Naive B cell (primary cell): ENCODE results near the gene STAT1. TPM values are rescaled to one million over a fixed set of nuclear protein-coding genes. Genes with fewer than 3 reads are reported as not detected.

Experiments used
- ATAC-seq, 2 donors: fragments of 150-1000 bp; cut with Tn5 transposase; 2 replicates each; pipeline ENCODE4 v1.10.0; 2021; ENCODE audit warnings: low read depth in 2 of 2, mild to moderate bottlenecking in 2 of 2, moderate library complexity in 2 of 2
- DNase-seq: peaks from one replicate; pipeline ENCODE4 v3.0.0; 2022
- H3K27ac Mint-ChIP-seq, 6 donors: one replicate each; pipeline ENCODE4 v1.8.0; 2020 to 2022; ENCODE audit warnings: mild to moderate bottlenecking in 6 of 6, mixed read lengths in 6 of 6, moderate library complexity in 5 of 6, inconsistent platforms in 2 of 6
- H3K27me3 Mint-ChIP-seq, 3 donors: one replicate each; pipeline ENCODE4 v1.8.0; 2021 to 2022; ENCODE audit warnings: mixed read lengths in 3 of 3, mild to moderate bottlenecking in 1 of 3
- H3K36me3 Mint-ChIP-seq, 2 donors: one replicate each; pipeline ENCODE4 v1.8.0; 2020 to 2022; ENCODE audit warnings: mixed read lengths in 2 of 2, inconsistent platforms in 1 of 2, mild to moderate bottlenecking in 1 of 2
- H3K4me1 Mint-ChIP-seq, 3 donors: one replicate each; pipeline ENCODE4 v1.8.0; 2020 to 2022; ENCODE audit warnings: mixed read lengths in 3 of 3, inconsistent platforms in 1 of 3, mild to moderate bottlenecking in 1 of 3, moderate library complexity in 1 of 3
- H3K4me3 Mint-ChIP-seq, 8 donors: one replicate each; pipeline ENCODE4 v1.8.0; 2020 to 2022; ENCODE audit warnings: mild to moderate bottlenecking in 8 of 8, mixed read lengths in 8 of 8, moderate library complexity in 8 of 8, inconsistent platforms in 2 of 8
- H3K9me3 Mint-ChIP-seq, 7 donors: one replicate each; pipeline ENCODE4 v1.8.0; 2020 to 2022; ENCODE audit warnings: mixed read lengths in 7 of 7, mild to moderate bottlenecking in 5 of 7, inconsistent platforms in 2 of 7, moderate library complexity in 1 of 7
- polyA plus RNA-seq, 6 donors: library from polyadenylated mRNA; unstranded; fragments of 300-500 nt; fragmentation: Illumina TruSeq; gene quantifications; one replicate each; pipeline ENCODE4 v1.2.3, GENCODE V29; 2021; ENCODE audit warnings: low read depth in 6 of 6

Gene STAT1
- polyA plus RNA-seq, 6 donors from 2014 or later = 36.9 to 140 (median 54.8) TPM

- H3K4me3 Mint-ChIP-seq = peak overlapping the region in 1 of 8 donors; percentile 15
- DNase-seq (no peak), ATAC-seq (no peak)
- H3K9me3 Mint-ChIP-seq = no peaks in the 10 kb centered on the region
- peaks cover 55 to 67% of the 10 kb centered on the region in 2 donors for H3K36me3 Mint-ChIP-seq
- no peaks in the 10 kb centered on the region for H3K27me3 Mint-ChIP-seq
- peak overlapping the region in 5 of 6 donors; percentile 53 to 98 (median 87) for H3K27ac Mint-ChIP-seq
- H3K4me1 Mint-ChIP-seq = peaks cover 21 to 29% (median 28%) of the 10 kb centered on the region in 3 donors
These were observed 32.6 kb downstream of the STAT1 start for GRCh38 chr2:190981333-190981732.

- DNase-seq = no peak
- Mint-ChIP-seq H3K4me1 (peaks cover 21 to 29% (median 28%) of the 10 kb centered on the region in 3 donors), H3K9me3 (no peaks in the 10 kb centered on the region), H3K36me3 (peaks cover 49 to 67% of the 10 kb centered on the region in 2 donors), H3K27me3 (no peaks in the 10 kb centered on the region), H3K4me3 (peak overlapping the region in 7 of 8 donors; percentile 43 to 87 (median 61)), H3K27ac (peak overlapping the region; percentile 87 to 98 (median 94))
- peak; percentile 21 to 27 for ATAC-seq
These were observed 33.3 kb downstream of the STAT1 start for GRCh38 chr2:190980630-190981209.

GRCh38 chr2:190979906-190980629, 33.9 kb downstream of the STAT1 start:
- H3K36me3 Mint-ChIP-seq = peaks cover 49 to 63% of the 10 kb centered on the region in 2 donors
- no peaks in the 10 kb centered on the region for H3K27me3 Mint-ChIP-seq
- H3K4me1 Mint-ChIP-seq = peaks cover 21 to 29% (median 28%) of the 10 kb centered on the region in 3 donors
- peak; percentile 11 for DNase-seq
- H3K4me3 Mint-ChIP-seq = peak overlapping the region in 7 of 8 donors; percentile 43 to 87 (median 61)
- peak overlapping the region; percentile 84 to 98 (median 94) for H3K27ac Mint-ChIP-seq
- H3K9me3 Mint-ChIP-seq = no peaks in the 10 kb centered on the region
- peak; percentile 58 to 76 for ATAC-seq

- Mint-ChIP-seq H3K27me3 (no peaks in the 10 kb centered on the region), H3K4me3 (no peak overlapping the region), H3K9me3 (no peaks in the 10 kb centered on the region), H3K4me1 (peaks cover 21 to 29% (median 28%) of the 10 kb centered on the region in 3 donors), H3K36me3 (peaks cover 52 to 66% of the 10 kb centered on the region in 2 donors), H3K27ac (peak overlapping the region in 3 of 6 donors; percentile 10 to 33 (median 12))
- no peak for ATAC-seq
- DNase-seq = no peak
These were observed 35.5 kb downstream of the STAT1 start for GRCh38 chr2:190978389-190979053.

GRCh38 chr2:190977505-190977904, 36.5 kb downstream of the STAT1 start:
- no peak for ATAC-seq
- Mint-ChIP-seq H3K9me3 (no peaks in the 10 kb centered on the region), H3K27me3 (no peaks in the 10 kb centered on the region), H3K4me1 (peaks cover 21 to 29% (median 27%) of the 10 kb centered on the region in 3 donors), H3K36me3 (peaks cover 51 to 60% of the 10 kb centered on the region in 2 donors), H3K27ac (peak overlapping the region in 3 of 6 donors; percentile 12 to 49 (median 24)), H3K4me3 (no peak overlapping the region)
- DNase-seq = no peak

GRCh38 chr2:190976521-190976920, 37.5 kb downstream of the STAT1 start:
- Mint-ChIP-seq H3K27me3 (no peaks in the 10 kb centered on the region), H3K9me3 (no peaks in the 10 kb centered on the region), H3K4me3 (no peak overlapping the region), H3K27ac (peak overlapping the region in 2 of 6 donors; percentile 24 to 42), H3K4me1 (peaks cover 18 to 22% (median 18%) of the 10 kb centered on the region in 3 donors), H3K36me3 (peaks cover 41 to 51% of the 10 kb centered on the region in 2 donors)
- ATAC-seq (no peak), DNase-seq (no peak)

GRCh38 chr2:190974629-190975361, 39.2 kb downstream of the STAT1 start:
- no peaks in the 10 kb centered on the region for H3K27me3 Mint-ChIP-seq
- peaks cover under 1 to 5% (median 2%) of the 10 kb centered on the region in 3 donors for H3K4me1 Mint-ChIP-seq
- no peak overlapping the region for H3K4me3 Mint-ChIP-seq
- H3K9me3 Mint-ChIP-seq = no peaks in the 10 kb centered on the region
- DNase-seq (no peak), ATAC-seq (no peak)
- H3K36me3 Mint-ChIP-seq = peaks cover 24 to 44% of the 10 kb centered on the region in 2 donors
- H3K27ac Mint-ChIP-seq = peak overlapping the region in 3 of 6 donors; percentile 26 to 91 (median 30)

- DNase-seq = no peak
- Mint-ChIP-seq H3K4me3 (no peak overlapping the region), H3K4me1 (no peaks in the 10 kb centered on the region), H3K36me3 (peaks cover 23 to 45% of the 10 kb centered on the region in 2 donors), H3K27me3 (no peaks in the 10 kb centered on the region), H3K27ac (peak overlapping the region in 3 of 6 donors; percentile 11 to 66 (median 13)), H3K9me3 (no peaks in the 10 kb centered on the region)
- no peak for ATAC-seq
These were observed 40.0 kb downstream of the STAT1 start for GRCh38 chr2:190973726-190974628.

- peaks cover 23 to 39% of the 10 kb centered on the region in 2 donors for H3K36me3 Mint-ChIP-seq
- no peaks in the 10 kb centered on the region for H3K4me1 Mint-ChIP-seq
- H3K27ac Mint-ChIP-seq = no peak overlapping the region
These were observed 40.7 kb downstream of the STAT1 start for GRCh38 chr2:190973262-190973661.

GRCh38 chr2:190972846-190973245, 41.1 kb downstream of the STAT1 start:
- Mint-ChIP-seq H3K27me3 (no peaks in the 10 kb centered on the region), H3K36me3 (peaks cover 20 to 35% of the 10 kb centered on the region in 2 donors), H3K4me1 (no peaks in the 10 kb centered on the region), H3K9me3 (no peaks in the 10 kb centered on the region), H3K27ac (peak overlapping the region in 1 of 6 donors; percentile 12), H3K4me3 (no peak overlapping the region)
- DNase-seq (no peak), ATAC-seq (no peak)

More at GRCh38 chr2:190973262-190973661, 40.7 kb downstream of the STAT1 start:
- ATAC-seq (no peak), DNase-seq (no peak)
- no peaks in the 10 kb centered on the region for H3K9me3 Mint-ChIP-seq
- no peak overlapping the region for H3K4me3 Mint-ChIP-seq
- H3K27me3 Mint-ChIP-seq = no peaks in the 10 kb centered on the region

- DNase-seq (no peak), ATAC-seq (no peak)
- H3K4me1 Mint-ChIP-seq = no peaks in the 10 kb centered on the region
- H3K27ac Mint-ChIP-seq = peak overlapping the region in 3 of 6 donors; percentile 59 to 75 (median 60)
- no peak overlapping the region for H3K4me3 Mint-ChIP-seq
- no peaks in the 10 kb centered on the region for H3K27me3 Mint-ChIP-seq
- H3K36me3 Mint-ChIP-seq = peaks cover 14 to 30% of the 10 kb centered on the region in 2 donors
- H3K9me3 Mint-ChIP-seq = no peaks in the 10 kb centered on the region
These were observed 41.8 kb downstream of the STAT1 start for GRCh38 chr2:190972213-190972612.

GRCh38 chr2:190970873-190971506, 43.0 kb downstream of the STAT1 start:
- DNase-seq (no peak), ATAC-seq (no peak)
- Mint-ChIP-seq H3K27ac (peak overlapping the region; percentile 24 to 85 (median 76)), H3K27me3 (no peaks in the 10 kb centered on the region), H3K9me3 (no peaks in the 10 kb centered on the region), H3K4me3 (no peak overlapping the region), H3K36me3 (peaks cover 12 to 30% of the 10 kb centered on the region in 2 donors), H3K4me1 (no peaks in the 10 kb centered on the region)
